WTC11 (cell line): ENCODE data around the gene CCDC57. TPM values are rescaled to one million over a fixed set of nuclear protein-coding genes. Genes with fewer than 3 reads are reported as not detected.

ENCODE experiments used
- ATAC-seq: fragments of 200-7000 bp; cut with Tn5 transposase; 2 replicates; pipeline ENCODE4 v1.10.0; 2021; ENCODE audit warnings: mild to moderate bottlenecking, moderate library complexity
- CTCF ChIA-PET: fragments of 300-600 bp; sonication (Branson Sonifier 250); formaldehyde crosslinking; loops from one replicate; lab custom pipeline; 2021; ENCODE audit warnings: antibody characterized with exemption; lab: Charles Lee
- POLR2A ChIA-PET: fragments of 350-600 bp; sonication (Branson Sonifier 250); formaldehyde crosslinking; loops from one replicate; lab custom pipeline; 2021; ENCODE audit warnings: antibody characterized with exemption; lab: Charles Lee
- DNase-seq: peaks from one replicate; pipeline ENCODE4 v3.0.0; 2021; ENCODE audit warnings: low spot score
- H3K27ac Mint-ChIP-seq: 2 replicates; pipeline ENCODE4 v1.8.0; 2021; ENCODE audit warnings: mixed read lengths
- H3K27me3 Mint-ChIP-seq: 2 replicates; pipeline ENCODE4 v1.8.0; 2021; ENCODE audit warnings: low read depth, mild to moderate bottlenecking, moderate library complexity, mixed read lengths
- H3K36me3 Mint-ChIP-seq: 2 replicates; pipeline ENCODE4 v1.8.0; 2021; ENCODE audit warnings: mixed read lengths
- H3K4me1 Mint-ChIP-seq: 2 replicates; pipeline ENCODE4 v1.8.0; 2022; ENCODE audit warnings: mixed read lengths
- H3K4me3 Mint-ChIP-seq: 2 replicates; pipeline ENCODE4 v1.8.0; 2021; ENCODE audit warnings: mild to moderate bottlenecking, moderate library complexity, mixed read lengths
- H3K9me3 Mint-ChIP-seq: 2 replicates; pipeline ENCODE4 v1.8.0; 2021; ENCODE audit warnings: mixed read lengths
- EMX1 ChIP-seq: fragments of 250-450 bp; sonication (Bioruptor Pico); IDR thresholded peaks from 2 replicates; pipeline ENCODE4 v1.8.0; 2021; ENCODE audit warnings: mild to moderate bottlenecking
- ESRRA ChIP-seq: sonication (generic); formaldehyde crosslinking; IDR thresholded peaks from 2 replicates; pipeline ENCODE4 v1.8.1; 2022; ENCODE audit warnings: mild to moderate bottlenecking, missing genetic modification reagents, borderline replicate concordance
- HMGA2 ChIP-seq: fragments of 250-450 bp; sonication (Bioruptor Pico); IDR thresholded peaks from 2 replicates; pipeline ENCODE4 v1.4.0; 2021; ENCODE audit warnings: mild to moderate bottlenecking, moderate library complexity
- JUN ChIP-seq: sonication (generic); formaldehyde crosslinking; IDR thresholded peaks from 2 replicates; pipeline ENCODE4 v1.8.0; 2023; ENCODE audit warnings: mild to moderate bottlenecking, missing genetic modification reagents
- NFATC4 ChIP-seq: fragments of 250-450 bp; sonication (Bioruptor Pico); IDR thresholded peaks from 2 replicates; pipeline ENCODE4 v1.9.0; 2021; ENCODE audit warnings: mild to moderate bottlenecking
- NFE2L1 ChIP-seq: sonication (generic); formaldehyde crosslinking; IDR thresholded peaks from 2 replicates; pipeline ENCODE4 v1.8.1; 2023; ENCODE audit warnings: missing genetic modification reagents
- OVOL2 ChIP-seq: fragments of 250-450 bp; sonication (Bioruptor Pico); IDR thresholded peaks from 2 replicates; pipeline ENCODE4 v1.9.0; 2021; ENCODE audit warnings: mild to moderate bottlenecking, borderline replicate concordance
- TCF7 ChIP-seq: sonication (generic); formaldehyde crosslinking; IDR thresholded peaks from 2 replicates; pipeline ENCODE4 v1.8.0; 2022; ENCODE audit warnings: mild to moderate bottlenecking, low read depth, missing genetic modification reagents, moderate library complexity
- ZBTB21 ChIP-seq: sonication (generic); formaldehyde crosslinking; IDR thresholded peaks from 2 replicates; pipeline ENCODE4 v1.8.1; 2023; ENCODE audit warnings: mild to moderate bottlenecking, missing genetic modification reagents, borderline replicate concordance
- ZNF219 ChIP-seq: sonication (generic); formaldehyde crosslinking; IDR thresholded peaks from 2 replicates; pipeline ENCODE4 v1.8.0; 2023; ENCODE audit warnings: missing genetic modification reagents, mild to moderate bottlenecking, borderline replicate concordance
- ZNF416 ChIP-seq: fragments of 250-450 bp; sonication (Bioruptor Pico); IDR thresholded peaks from 2 replicates; pipeline ENCODE4 v1.9.0; 2021; ENCODE audit warnings: mild to moderate bottlenecking, inconsistent platforms
- ZNF423 ChIP-seq: fragments of 250-450 bp; sonication (Bioruptor Pico); IDR thresholded peaks from 2 replicates; pipeline ENCODE4 v2.1.2; 2022; ENCODE audit warnings: mild to moderate bottlenecking, moderate library complexity
- total RNA-seq: library from RNA; stranded (reverse); gene quantifications from 3 replicates; pipeline ENCODE4 v1.2.3, GENCODE V29; 2021
- TF ChIP-seq, protein P1 (sequence below): sonication (generic); formaldehyde crosslinking; IDR thresholded peaks from 2 replicates; pipeline ENCODE4 v1.8.1; 2023; ENCODE audit warnings: mild to moderate bottlenecking, missing genetic modification reagents
- TF ChIP-seq, protein P2 (sequence below): sonication (generic); formaldehyde crosslinking; IDR thresholded peaks from 2 replicates; pipeline ENCODE4 v1.8.0; 2023; ENCODE audit warnings: missing genetic modification reagents
- TF ChIP-seq, protein P3 (sequence below): fragments of 250-450 bp; sonication (Bioruptor Pico); IDR thresholded peaks from 2 replicates; pipeline ENCODE4 v1.9.0; 2021; ENCODE audit warnings: mild to moderate bottlenecking
- TF ChIP-seq, protein P4 (sequence below): sonication (generic); formaldehyde crosslinking; IDR thresholded peaks from 2 replicates; pipeline ENCODE4 v1.8.1; 2023; ENCODE audit warnings: mild to moderate bottlenecking, missing genetic modification reagents, borderline replicate concordance
- TF ChIP-seq, protein P5 (sequence below): sonication (generic); formaldehyde crosslinking; IDR thresholded peaks from 2 replicates; pipeline ENCODE4 v1.8.0; 2022; ENCODE audit warnings: mild to moderate bottlenecking, missing genetic modification reagents
- TF ChIP-seq, protein P6 (sequence below): sonication (generic); formaldehyde crosslinking; IDR thresholded peaks from 2 replicates; pipeline ENCODE4 v1.8.0; 2022; ENCODE audit warnings: mild to moderate bottlenecking, missing genetic modification reagents
- TF ChIP-seq, protein P7 (sequence below): sonication (generic); formaldehyde crosslinking; IDR thresholded peaks from 2 replicates; pipeline ENCODE4 v1.8.0; 2023; ENCODE audit warnings: missing genetic modification reagents, mild to moderate bottlenecking, borderline replicate concordance
- TF ChIP-seq, protein P8 (sequence below): sonication (generic); formaldehyde crosslinking; IDR thresholded peaks from 2 replicates; pipeline ENCODE4 v1.8.1; 2022; ENCODE audit warnings: mild to moderate bottlenecking, missing genetic modification reagents, moderate library complexity, borderline replicate concordance

Gene CCDC57
- total RNA-seq, 1 experiment from 2014 or later: 20.0 TPM

DNA sequence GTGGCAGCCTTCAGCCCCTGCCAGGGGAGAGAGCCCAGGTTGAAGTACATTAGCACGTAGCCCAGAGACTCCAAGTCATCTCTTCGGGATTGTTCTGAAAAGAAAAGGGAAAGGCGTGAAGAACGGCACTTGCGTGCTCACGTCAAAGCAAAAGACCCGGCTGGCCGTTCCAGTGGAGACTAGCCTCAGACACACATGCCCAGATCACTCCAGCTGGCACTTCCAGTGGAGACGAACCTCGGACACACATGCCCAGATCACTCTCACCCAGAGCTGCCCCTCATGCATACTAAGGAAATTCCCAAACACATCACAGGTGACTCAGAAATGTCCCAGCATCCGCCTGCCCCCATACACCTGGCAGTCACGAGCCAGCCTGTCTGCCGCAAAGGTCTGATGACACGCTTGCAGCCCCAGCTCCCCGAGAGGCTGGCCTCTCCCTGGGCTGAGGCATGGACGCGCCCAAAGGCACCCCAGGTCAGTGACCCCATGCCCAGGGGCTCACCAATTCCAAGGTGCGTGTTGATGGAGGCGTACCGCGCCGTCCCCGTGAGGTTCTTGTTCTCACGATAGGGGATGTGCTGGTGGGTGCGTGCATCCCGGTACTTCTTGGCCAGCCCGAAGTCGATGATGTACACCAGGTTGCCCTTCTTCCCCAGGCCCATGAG lies 40.0 kb upstream of the CCDC57 start:
- POLR2A ChIA-PET: no interaction called here
- peaks cover 76% of the 10 kb centered on the region for H3K36me3 Mint-ChIP-seq
- TF ChIP-seq, protein P1, sequence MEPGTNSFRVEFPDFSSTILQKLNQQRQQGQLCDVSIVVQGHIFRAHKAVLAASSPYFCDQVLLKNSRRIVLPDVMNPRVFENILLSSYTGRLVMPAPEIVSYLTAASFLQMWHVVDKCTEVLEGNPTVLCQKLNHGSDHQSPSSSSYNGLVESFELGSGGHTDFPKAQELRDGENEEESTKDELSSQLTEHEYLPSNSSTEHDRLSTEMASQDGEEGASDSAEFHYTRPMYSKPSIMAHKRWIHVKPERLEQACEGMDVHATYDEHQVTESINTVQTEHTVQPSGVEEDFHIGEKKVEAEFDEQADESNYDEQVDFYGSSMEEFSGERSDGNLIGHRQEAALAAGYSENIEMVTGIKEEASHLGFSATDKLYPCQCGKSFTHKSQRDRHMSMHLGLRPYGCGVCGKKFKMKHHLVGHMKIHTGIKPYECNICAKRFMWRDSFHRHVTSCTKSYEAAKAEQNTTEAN (CRISPR knock-in tag): no peak
- TF ChIP-seq, protein P2, sequence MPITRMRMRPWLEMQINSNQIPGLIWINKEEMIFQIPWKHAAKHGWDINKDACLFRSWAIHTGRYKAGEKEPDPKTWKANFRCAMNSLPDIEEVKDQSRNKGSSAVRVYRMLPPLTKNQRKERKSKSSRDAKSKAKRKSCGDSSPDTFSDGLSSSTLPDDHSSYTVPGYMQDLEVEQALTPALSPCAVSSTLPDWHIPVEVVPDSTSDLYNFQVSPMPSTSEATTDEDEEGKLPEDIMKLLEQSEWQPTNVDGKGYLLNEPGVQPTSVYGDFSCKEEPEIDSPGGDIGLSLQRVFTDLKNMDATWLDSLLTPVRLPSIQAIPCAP (CRISPR knock-in tag): no peak
- TF ChIP-seq OVOL2 (CRISPR knock-in tag): no peak
- TF ChIP-seq NFATC4 (CRISPR knock-in tag): no peak
- no peak for TF ChIP-seq ZNF416 (CRISPR knock-in tag)
- TF ChIP-seq ZBTB21: no peak
- TF ChIP-seq, protein P3, sequence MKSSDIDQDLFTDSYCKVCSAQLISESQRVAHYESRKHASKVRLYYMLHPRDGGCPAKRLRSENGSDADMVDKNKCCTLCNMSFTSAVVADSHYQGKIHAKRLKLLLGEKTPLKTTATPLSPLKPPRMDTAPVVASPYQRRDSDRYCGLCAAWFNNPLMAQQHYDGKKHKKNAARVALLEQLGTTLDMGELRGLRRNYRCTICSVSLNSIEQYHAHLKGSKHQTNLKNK: no peak
- TF ChIP-seq, protein P4, sequence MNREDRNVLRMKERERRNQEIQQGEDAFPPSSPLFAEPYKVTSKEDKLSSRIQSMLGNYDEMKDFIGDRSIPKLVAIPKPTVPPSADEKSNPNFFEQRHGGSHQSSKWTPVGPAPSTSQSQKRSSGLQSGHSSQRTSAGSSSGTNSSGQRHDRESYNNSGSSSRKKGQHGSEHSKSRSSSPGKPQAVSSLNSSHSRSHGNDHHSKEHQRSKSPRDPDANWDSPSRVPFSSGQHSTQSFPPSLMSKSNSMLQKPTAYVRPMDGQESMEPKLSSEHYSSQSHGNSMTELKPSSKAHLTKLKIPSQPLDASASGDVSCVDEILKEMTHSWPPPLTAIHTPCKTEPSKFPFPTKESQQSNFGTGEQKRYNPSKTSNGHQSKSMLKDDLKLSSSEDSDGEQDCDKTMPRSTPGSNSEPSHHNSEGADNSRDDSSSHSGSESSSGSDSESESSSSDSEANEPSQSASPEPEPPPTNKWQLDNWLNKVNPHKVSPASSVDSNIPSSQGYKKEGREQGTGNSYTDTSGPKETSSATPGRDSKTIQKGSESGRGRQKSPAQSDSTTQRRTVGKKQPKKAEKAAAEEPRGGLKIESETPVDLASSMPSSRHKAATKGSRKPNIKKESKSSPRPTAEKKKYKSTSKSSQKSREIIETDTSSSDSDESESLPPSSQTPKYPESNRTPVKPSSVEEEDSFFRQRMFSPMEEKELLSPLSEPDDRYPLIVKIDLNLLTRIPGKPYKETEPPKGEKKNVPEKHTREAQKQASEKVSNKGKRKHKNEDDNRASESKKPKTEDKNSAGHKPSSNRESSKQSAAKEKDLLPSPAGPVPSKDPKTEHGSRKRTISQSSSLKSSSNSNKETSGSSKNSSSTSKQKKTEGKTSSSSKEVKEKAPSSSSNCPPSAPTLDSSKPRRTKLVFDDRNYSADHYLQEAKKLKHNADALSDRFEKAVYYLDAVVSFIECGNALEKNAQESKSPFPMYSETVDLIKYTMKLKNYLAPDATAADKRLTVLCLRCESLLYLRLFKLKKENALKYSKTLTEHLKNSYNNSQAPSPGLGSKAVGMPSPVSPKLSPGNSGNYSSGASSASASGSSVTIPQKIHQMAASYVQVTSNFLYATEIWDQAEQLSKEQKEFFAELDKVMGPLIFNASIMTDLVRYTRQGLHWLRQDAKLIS (CRISPR knock-in tag): no peak
- TF ChIP-seq, protein P5, sequence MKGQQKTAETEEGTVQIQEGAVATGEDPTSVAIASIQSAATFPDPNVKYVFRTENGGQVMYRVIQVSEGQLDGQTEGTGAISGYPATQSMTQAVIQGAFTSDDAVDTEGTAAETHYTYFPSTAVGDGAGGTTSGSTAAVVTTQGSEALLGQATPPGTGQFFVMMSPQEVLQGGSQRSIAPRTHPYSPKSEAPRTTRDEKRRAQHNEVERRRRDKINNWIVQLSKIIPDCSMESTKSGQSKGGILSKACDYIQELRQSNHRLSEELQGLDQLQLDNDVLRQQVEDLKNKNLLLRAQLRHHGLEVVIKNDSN (CRISPR knock-in tag): no peak
- TF ChIP-seq NFE2L1: no peak
- TF ChIP-seq ESRRA (CRISPR knock-in tag): no peak
- no peak for TF ChIP-seq ZNF423 (CRISPR knock-in tag)
- no peak for TF ChIP-seq ZNF219 (CRISPR knock-in tag)
- TF ChIP-seq JUN: no peak
- TF ChIP-seq, protein P6, sequence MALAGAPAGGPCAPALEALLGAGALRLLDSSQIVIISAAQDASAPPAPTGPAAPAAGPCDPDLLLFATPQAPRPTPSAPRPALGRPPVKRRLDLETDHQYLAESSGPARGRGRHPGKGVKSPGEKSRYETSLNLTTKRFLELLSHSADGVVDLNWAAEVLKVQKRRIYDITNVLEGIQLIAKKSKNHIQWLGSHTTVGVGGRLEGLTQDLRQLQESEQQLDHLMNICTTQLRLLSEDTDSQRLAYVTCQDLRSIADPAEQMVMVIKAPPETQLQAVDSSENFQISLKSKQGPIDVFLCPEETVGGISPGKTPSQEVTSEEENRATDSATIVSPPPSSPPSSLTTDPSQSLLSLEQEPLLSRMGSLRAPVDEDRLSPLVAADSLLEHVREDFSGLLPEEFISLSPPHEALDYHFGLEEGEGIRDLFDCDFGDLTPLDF (CRISPR knock-in tag): no peak
- TF ChIP-seq, protein P7, sequence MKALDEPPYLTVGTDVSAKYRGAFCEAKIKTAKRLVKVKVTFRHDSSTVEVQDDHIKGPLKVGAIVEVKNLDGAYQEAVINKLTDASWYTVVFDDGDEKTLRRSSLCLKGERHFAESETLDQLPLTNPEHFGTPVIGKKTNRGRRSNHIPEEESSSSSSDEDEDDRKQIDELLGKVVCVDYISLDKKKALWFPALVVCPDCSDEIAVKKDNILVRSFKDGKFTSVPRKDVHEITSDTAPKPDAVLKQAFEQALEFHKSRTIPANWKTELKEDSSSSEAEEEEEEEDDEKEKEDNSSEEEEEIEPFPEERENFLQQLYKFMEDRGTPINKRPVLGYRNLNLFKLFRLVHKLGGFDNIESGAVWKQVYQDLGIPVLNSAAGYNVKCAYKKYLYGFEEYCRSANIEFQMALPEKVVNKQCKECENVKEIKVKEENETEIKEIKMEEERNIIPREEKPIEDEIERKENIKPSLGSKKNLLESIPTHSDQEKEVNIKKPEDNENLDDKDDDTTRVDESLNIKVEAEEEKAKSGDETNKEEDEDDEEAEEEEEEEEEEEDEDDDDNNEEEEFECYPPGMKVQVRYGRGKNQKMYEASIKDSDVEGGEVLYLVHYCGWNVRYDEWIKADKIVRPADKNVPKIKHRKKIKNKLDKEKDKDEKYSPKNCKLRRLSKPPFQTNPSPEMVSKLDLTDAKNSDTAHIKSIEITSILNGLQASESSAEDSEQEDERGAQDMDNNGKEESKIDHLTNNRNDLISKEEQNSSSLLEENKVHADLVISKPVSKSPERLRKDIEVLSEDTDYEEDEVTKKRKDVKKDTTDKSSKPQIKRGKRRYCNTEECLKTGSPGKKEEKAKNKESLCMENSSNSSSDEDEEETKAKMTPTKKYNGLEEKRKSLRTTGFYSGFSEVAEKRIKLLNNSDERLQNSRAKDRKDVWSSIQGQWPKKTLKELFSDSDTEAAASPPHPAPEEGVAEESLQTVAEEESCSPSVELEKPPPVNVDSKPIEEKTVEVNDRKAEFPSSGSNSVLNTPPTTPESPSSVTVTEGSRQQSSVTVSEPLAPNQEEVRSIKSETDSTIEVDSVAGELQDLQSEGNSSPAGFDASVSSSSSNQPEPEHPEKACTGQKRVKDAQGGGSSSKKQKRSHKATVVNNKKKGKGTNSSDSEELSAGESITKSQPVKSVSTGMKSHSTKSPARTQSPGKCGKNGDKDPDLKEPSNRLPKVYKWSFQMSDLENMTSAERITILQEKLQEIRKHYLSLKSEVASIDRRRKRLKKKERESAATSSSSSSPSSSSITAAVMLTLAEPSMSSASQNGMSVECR: no peak
- TF ChIP-seq HMGA2 (CRISPR knock-in tag): no peak
- no peak for TF ChIP-seq TCF7 (CRISPR knock-in tag)
- TF ChIP-seq, protein P8, sequence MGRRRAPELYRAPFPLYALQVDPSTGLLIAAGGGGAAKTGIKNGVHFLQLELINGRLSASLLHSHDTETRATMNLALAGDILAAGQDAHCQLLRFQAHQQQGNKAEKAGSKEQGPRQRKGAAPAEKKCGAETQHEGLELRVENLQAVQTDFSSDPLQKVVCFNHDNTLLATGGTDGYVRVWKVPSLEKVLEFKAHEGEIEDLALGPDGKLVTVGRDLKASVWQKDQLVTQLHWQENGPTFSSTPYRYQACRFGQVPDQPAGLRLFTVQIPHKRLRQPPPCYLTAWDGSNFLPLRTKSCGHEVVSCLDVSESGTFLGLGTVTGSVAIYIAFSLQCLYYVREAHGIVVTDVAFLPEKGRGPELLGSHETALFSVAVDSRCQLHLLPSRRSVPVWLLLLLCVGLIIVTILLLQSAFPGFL (CRISPR knock-in tag): no peak
- TF ChIP-seq EMX1: no peak
- TF ChIP-seq, all 79 proteins: peak for 0
- H3K27ac Mint-ChIP-seq: peak overlapping the region; percentile 60; the same call in 1 of the 2 replicates
- no peaks in the 10 kb centered on the region for H3K27me3 Mint-ChIP-seq
- no peaks in the 10 kb centered on the region for H3K4me1 Mint-ChIP-seq
- no peak overlapping the region for H3K4me3 Mint-ChIP-seq
- H3K9me3 Mint-ChIP-seq: peaks cover 4% of the 10 kb centered on the region; the same call in 1 of the 2 replicates
- no peak for ATAC-seq
- DNase-seq: no peak
- CTCF ChIA-PET: interaction anchor here (1.5 kb wide), 1 partner anchor 16 kb away, joined by 3 read pairs; no protein-coding TSS in a partner anchor
